ENCODE results near the gene LINC00237. TPM values are rescaled to one million over a fixed set of nuclear protein-coding genes. Genes with fewer than 3 reads are reported as not detected.

Gene LINC00237
- total RNA-seq = not detected in 2 replicates

DNA sequence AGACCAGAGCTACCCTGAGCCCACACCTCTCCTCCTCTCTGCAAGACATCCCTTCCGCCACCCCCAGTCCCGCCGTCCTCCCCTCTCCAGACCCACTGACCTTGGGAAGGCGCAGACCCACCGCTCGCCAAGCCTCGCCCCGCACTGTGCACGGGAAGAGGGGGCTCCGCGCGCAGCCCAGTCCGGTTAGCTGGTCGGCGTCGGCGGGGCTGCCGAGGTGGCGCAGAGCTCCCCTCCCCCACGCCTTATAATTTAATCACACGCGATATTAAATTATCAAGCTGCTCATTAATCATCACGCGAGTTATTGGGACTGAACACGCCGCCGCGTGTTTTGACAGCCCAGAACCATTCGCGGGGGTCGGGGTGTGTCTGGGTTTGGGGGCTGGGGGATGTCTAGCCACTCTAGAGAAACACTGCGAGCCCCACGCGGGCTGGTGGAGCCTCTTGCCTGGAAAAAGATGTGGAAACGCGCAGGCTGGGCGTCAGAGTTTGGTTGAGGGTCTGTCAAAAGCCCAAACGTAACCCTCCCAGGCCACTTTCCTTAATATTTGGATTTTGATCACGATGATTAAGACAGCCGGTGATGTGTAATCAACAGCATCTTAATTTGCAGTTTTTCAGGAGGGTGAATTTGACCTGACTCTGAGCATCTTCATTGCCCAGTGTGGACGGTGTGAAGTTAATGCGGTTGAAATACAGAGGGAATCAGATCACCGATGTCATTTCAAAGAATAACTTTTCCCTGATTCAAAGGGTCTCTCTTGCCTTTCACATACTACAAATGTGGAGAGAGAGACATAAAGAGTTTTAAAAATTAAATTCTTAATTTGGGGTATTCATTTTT lies at the start of gene LINC00237:
LINC00237 (minus strand) TSS at position 188 of the 847 bp plus-strand sequence.
- Histone ChIP-seq H3K4me3 (ENCODE audit: low read depth, low read length) (no peak within 1 kb of the TSS), H3K36me3 (ENCODE audit: control insufficient read depth, insufficient read depth, low read length) (no peaks in the 10 kb centered on the region), H3K27me3 (ENCODE audit: control insufficient read depth, insufficient read depth, low read length) (peaks cover 48% of the 10 kb centered on the region)
- no peak for FAIRE-seq
- no peak for DNase-seq (ENCODE audit: low read depth)
- TF ChIP-seq, protein P1, sequence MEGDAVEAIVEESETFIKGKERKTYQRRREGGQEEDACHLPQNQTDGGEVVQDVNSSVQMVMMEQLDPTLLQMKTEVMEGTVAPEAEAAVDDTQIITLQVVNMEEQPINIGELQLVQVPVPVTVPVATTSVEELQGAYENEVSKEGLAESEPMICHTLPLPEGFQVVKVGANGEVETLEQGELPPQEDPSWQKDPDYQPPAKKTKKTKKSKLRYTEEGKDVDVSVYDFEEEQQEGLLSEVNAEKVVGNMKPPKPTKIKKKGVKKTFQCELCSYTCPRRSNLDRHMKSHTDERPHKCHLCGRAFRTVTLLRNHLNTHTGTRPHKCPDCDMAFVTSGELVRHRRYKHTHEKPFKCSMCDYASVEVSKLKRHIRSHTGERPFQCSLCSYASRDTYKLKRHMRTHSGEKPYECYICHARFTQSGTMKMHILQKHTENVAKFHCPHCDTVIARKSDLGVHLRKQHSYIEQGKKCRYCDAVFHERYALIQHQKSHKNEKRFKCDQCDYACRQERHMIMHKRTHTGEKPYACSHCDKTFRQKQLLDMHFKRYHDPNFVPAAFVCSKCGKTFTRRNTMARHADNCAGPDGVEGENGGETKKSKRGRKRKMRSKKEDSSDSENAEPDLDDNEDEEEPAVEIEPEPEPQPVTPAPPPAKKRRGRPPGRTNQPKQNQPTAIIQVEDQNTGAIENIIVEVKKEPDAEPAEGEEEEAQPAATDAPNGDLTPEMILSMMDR (IDR thresholded peaks at IDR 0.05; ENCODE audit: insufficient read depth, low read length, severe bottlenecking) = no peak

DNA sequence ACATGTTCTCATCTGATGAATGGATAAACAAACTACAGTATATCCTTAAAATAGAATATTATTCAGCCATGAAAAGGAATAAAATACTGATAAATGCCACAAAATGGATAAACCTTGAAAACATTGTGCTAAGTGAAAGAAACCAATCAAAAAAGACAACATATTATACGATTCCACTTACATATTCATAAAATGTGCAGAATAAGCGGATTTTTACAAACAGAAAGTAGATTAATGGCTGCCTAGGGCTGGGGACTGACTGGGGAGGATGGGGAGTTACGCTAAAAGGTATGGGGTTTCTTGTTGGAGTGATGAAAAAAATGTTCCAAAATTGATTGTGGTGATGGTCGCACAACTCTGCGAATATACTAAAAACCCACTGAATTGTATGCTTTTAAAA lies 49.1 kb upstream of the LINC00237 start:
- no peak for DNase-seq (ENCODE audit: low read depth)
- no peak for FAIRE-seq
- Histone ChIP-seq H3K27me3 (ENCODE audit: control insufficient read depth, insufficient read depth, low read length) (no peaks in the 10 kb centered on the region), H3K36me3 (ENCODE audit: control insufficient read depth, insufficient read depth, low read length) (no peaks in the 10 kb centered on the region), H3K4me3 (ENCODE audit: low read depth, low read length) (no peak overlapping the region)
- TF ChIP-seq, protein P1 (IDR thresholded peaks at IDR 0.05; ENCODE audit: insufficient read depth, low read length, severe bottlenecking) = no peak

DNA sequence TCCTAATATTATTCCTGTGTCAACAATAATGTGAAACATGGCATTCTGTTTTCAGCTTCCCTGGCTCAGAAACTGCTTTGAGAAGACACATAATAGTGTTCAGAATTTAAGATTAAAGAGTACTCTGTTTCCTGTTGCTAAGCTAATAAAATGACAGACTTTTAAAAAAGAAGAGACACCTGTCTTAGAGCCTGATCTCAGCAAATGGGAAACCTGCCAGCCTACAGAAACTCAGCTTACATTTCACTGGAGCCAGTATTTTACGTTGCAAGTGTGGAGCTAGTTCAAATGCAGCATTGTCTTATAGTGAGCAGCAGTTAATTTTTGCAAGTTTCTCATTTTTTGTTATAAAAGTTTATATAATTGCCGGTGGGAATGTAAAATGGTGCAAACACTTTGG lies 48.5 kb upstream of the LINC00237 start:
- DNase-seq (ENCODE audit: low read depth) = no peak
- Histone ChIP-seq H3K27me3 (ENCODE audit: control insufficient read depth, insufficient read depth, low read length) (no peaks in the 10 kb centered on the region), H3K4me3 (ENCODE audit: low read depth, low read length) (no peak overlapping the region), H3K36me3 (ENCODE audit: control insufficient read depth, insufficient read depth, low read length) (no peaks in the 10 kb centered on the region)
- TF ChIP-seq, protein P1 (IDR thresholded peaks at IDR 0.05; ENCODE audit: insufficient read depth, low read length, severe bottlenecking) = no peak
- FAIRE-seq = no peak

DNA sequence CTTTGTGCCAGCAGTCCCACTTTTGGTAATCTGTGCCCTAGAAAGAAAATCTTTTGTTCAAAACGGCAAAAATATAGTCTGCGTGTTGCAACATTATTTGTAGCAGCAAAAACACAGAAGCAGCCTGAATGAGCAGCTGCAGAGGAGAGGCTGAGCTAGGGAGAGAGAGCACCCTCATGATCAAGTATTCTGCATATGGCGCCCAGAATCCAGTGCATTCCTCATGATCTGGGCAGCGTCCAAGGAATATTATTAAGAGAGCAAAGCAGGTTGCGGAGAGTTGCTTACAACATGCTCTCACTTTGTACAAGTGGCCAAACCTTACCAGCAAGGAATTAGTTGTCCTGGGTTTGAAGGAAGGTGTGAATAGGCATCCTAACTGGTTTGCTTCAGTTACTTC lies 45.6 kb upstream of the LINC00237 start:
- FAIRE-seq = no peak

DNA sequence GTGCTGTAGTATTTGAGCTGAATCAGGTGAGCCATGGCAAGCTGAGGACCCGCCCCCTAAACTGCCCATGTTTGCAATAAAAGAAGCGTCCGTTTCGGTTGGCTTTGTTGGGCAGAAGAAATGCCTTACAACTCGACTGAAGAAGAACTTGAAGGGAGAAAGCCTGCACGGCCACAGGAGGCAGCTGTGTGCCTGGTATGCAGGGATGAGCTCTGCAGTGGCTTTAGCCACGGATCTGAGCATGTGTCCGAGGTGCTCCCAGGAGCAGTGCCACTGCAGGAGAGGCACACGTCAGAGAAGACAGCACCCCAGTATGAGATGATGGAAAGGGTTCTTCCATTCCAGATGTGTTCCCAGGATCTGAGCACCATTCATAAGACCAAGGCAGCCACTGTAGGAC lies 43.2 kb upstream of the LINC00237 start:
- TF ChIP-seq, protein P1 (IDR thresholded peaks at IDR 0.05; ENCODE audit: insufficient read depth, low read length, severe bottlenecking) = no peak
- no peaks in the 10 kb centered on the region for H3K36me3 ChIP-seq (ENCODE audit: control insufficient read depth, insufficient read depth, low read length)
- no peak for DNase-seq (ENCODE audit: low read depth)
- peak; percentile 83 for FAIRE-seq
- no peak overlapping the region for H3K4me3 ChIP-seq (ENCODE audit: low read depth, low read length)
- no peaks in the 10 kb centered on the region for H3K27me3 ChIP-seq (ENCODE audit: control insufficient read depth, insufficient read depth, low read length)

More for the DNA sequence above, 45.6 kb upstream of the LINC00237 start:
- no peak for DNase-seq (ENCODE audit: low read depth)
- Histone ChIP-seq H3K27me3 (ENCODE audit: control insufficient read depth, insufficient read depth, low read length) (no peaks in the 10 kb centered on the region), H3K4me3 (ENCODE audit: low read depth, low read length) (no peak overlapping the region), H3K36me3 (ENCODE audit: control insufficient read depth, insufficient read depth, low read length) (no peaks in the 10 kb centered on the region)
- TF ChIP-seq, protein P1 (IDR thresholded peaks at IDR 0.05; ENCODE audit: insufficient read depth, low read length, severe bottlenecking) = no peak
